GM12864 (cell line): ENCODE measurements around the gene MRPL51.

Experiments
- DNase-seq: peaks from one replicate; pipeline ENCODE4 v3.0.0-alpha.2; 2011; ENCODE audit warnings: low read depth
- H3K4me3 ChIP-seq: 2 replicates; pipeline ENCODE4 v1.5.1; 2011; ENCODE audit warnings: mild to moderate bottlenecking, low read depth, low read length, control low read depth
- CTCF ChIP-seq: IDR thresholded peaks from 2 replicates; pipeline ENCODE4 v1.5.1; 2011; ENCODE audit warnings: low read depth, mild to moderate bottlenecking, moderate library complexity, low read length, control low read depth, inconsistent platforms; ENCODE audit errors: missing control alignments

The MRPL51 gene

GRCh38 chr12:6444704-6445688 is 48.1 kb downstream of the MRPL51 start, which contains the start of gene CD27:
Gene CD27, plus strand, starts transcription at chr12:6444955. Its CDS starts 141 bp downstream, at chr12:6445096.
- no peak for TF ChIP-seq CTCF
- peak within 1 kb of the TSS; percentile 71 for H3K4me3 ChIP-seq
- no peak for DNase-seq

- TF ChIP-seq CTCF, result no peak
- peak overlapping the region; percentile 18 for H3K4me3 ChIP-seq
- DNase-seq, result no peak
These were observed 49.0 kb downstream of the MRPL51 start for GRCh38 chr12:6444031-6444430.

- TF ChIP-seq CTCF, result no peak
- peak; percentile 82 for DNase-seq
- peak overlapping the region; percentile 18 for H3K4me3 ChIP-seq
These were observed 49.6 kb downstream of the MRPL51 start for GRCh38 chr12:6443361-6443983.

GRCh38 chr12:6442836-6443235 is 50.2 kb downstream of the MRPL51 start:
- peak overlapping the region; percentile 18 for H3K4me3 ChIP-seq
- no peak for DNase-seq
- no peak for TF ChIP-seq CTCF
